ENCODE measurements around the gene RAB15.

Gene RAB15

DNA sequence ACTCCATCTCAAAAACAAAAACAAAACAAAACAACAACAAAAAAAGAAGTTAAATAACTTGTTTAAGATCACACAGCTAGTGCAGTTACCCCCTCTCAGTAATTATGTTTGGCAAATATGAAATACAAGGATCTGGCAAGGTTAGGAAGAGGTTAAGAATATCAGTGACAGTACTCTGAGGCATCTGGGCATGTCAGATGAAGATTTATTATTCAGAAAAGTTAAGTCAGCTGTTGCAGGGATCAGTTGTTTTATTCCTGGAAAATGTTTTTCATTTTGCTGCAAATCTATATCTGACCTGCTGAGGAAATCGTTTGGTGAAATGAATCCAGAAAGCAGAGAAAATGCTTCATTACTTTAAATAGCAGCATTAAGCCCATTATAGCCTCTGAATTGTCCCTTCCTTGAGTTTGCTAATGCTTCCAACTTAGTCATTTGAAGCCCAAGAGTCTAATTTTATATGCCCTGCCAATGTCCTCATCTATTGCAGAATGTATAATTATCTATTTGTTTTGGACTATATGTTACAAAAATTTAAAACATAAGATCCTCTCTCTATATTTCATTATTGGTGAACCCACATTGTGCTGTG, 37.7 kb downstream of the RAB15 start:
- TF ChIP-seq, protein P1, sequence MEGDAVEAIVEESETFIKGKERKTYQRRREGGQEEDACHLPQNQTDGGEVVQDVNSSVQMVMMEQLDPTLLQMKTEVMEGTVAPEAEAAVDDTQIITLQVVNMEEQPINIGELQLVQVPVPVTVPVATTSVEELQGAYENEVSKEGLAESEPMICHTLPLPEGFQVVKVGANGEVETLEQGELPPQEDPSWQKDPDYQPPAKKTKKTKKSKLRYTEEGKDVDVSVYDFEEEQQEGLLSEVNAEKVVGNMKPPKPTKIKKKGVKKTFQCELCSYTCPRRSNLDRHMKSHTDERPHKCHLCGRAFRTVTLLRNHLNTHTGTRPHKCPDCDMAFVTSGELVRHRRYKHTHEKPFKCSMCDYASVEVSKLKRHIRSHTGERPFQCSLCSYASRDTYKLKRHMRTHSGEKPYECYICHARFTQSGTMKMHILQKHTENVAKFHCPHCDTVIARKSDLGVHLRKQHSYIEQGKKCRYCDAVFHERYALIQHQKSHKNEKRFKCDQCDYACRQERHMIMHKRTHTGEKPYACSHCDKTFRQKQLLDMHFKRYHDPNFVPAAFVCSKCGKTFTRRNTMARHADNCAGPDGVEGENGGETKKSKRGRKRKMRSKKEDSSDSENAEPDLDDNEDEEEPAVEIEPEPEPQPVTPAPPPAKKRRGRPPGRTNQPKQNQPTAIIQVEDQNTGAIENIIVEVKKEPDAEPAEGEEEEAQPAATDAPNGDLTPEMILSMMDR (IDR thresholded peaks at IDR 0.05): no peak
- no peaks in the 10 kb centered on the region for H3K36me3 ChIP-seq (ENCODE audit: control insufficient read depth, insufficient read depth, low read length)
- peak overlapping the region; percentile 42 for H3K27ac ChIP-seq
- no peaks in the 10 kb centered on the region for H3K9me3 ChIP-seq (ENCODE audit: control insufficient read depth, low read length)
- no peak overlapping the region for H3K4me3 ChIP-seq (ENCODE audit: low read depth, low read length)
- peaks cover 51% of the 10 kb centered on the region for H3K4me1 ChIP-seq
- H3K27me3 ChIP-seq (ENCODE audit: control insufficient read depth, insufficient read depth, low read length): no peaks in the 10 kb centered on the region
- no peak overlapping the region for H3K9ac ChIP-seq
- H2AFZ ChIP-seq: no peak overlapping the region
- peaks cover 3% of the 10 kb centered on the region for H3K79me2 ChIP-seq
- no peak overlapping the region for H3K4me2 ChIP-seq (ENCODE audit: low read length)

DNA sequence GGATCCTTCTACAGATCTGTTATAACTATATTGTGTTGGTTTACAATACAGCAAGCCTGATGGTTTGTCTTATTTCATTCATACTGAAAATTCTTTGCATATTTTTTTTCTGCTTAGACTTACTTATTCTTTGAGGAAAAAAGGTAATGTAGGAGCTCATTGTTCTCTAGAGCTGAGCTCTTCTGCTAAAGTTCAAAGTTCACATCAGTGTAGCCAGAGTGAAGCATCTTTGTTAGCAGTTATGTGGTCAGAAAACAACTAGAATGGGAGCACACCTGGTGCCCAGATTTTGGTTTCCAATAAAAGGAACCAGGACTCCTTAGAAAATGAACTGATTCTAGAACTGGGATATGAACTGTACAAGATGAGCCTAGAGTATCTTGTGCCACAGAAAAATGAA, 39.9 kb downstream of the RAB15 start:
- H3K4me2 ChIP-seq (ENCODE audit: low read length): no peak overlapping the region
- peaks cover 29% of the 10 kb centered on the region for H3K4me1 ChIP-seq
- TF ChIP-seq, protein P1 (IDR thresholded peaks at IDR 0.05): no peak
- no peak overlapping the region for H3K27ac ChIP-seq
- H3K79me2 ChIP-seq: peaks cover 3% of the 10 kb centered on the region
- no peak overlapping the region for H2AFZ ChIP-seq
- H3K36me3 ChIP-seq (ENCODE audit: control insufficient read depth, insufficient read depth, low read length): no peaks in the 10 kb centered on the region
- no peak overlapping the region for H3K9ac ChIP-seq
- no peaks in the 10 kb centered on the region for H3K27me3 ChIP-seq (ENCODE audit: control insufficient read depth, insufficient read depth, low read length)
- H3K4me3 ChIP-seq (ENCODE audit: low read depth, low read length): no peak overlapping the region
- no peaks in the 10 kb centered on the region for H3K9me3 ChIP-seq (ENCODE audit: control insufficient read depth, low read length)

DNA sequence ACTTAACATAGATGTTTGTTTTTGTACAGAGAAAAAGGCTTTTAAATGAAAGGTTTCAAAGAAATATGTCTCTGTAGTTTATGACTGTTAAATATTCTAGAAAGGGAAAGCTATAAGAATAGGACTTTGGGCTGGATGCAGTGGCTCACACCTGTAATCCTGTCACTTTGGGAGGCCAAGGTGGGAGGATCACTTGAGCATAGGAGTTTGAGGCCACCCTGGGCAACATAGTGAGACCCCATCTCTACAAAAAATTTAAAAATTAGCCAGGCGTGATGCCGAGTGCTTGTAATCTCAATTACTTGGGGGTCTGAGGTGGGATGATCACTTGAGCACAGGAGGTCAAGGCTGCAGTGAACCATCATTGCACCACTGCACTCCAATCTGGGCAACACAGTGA, 41.0 kb downstream of the RAB15 start:
- Histone ChIP-seq H3K27me3 (ENCODE audit: control insufficient read depth, insufficient read depth, low read length) (no peaks in the 10 kb centered on the region), H3K4me3 (ENCODE audit: low read depth, low read length) (no peak overlapping the region), H2AFZ (no peak overlapping the region), H3K9me3 (ENCODE audit: control insufficient read depth, low read length) (no peaks in the 10 kb centered on the region), H3K27ac (no peak overlapping the region), H3K36me3 (ENCODE audit: control insufficient read depth, insufficient read depth, low read length) (no peaks in the 10 kb centered on the region), H3K4me1 (peaks cover 19% of the 10 kb centered on the region), H3K9ac (no peak overlapping the region), H3K4me2 (ENCODE audit: low read length) (no peak overlapping the region), H3K79me2 (peaks cover 3% of the 10 kb centered on the region)
- TF ChIP-seq, protein P1 (IDR thresholded peaks at IDR 0.05): no peak

DNA sequence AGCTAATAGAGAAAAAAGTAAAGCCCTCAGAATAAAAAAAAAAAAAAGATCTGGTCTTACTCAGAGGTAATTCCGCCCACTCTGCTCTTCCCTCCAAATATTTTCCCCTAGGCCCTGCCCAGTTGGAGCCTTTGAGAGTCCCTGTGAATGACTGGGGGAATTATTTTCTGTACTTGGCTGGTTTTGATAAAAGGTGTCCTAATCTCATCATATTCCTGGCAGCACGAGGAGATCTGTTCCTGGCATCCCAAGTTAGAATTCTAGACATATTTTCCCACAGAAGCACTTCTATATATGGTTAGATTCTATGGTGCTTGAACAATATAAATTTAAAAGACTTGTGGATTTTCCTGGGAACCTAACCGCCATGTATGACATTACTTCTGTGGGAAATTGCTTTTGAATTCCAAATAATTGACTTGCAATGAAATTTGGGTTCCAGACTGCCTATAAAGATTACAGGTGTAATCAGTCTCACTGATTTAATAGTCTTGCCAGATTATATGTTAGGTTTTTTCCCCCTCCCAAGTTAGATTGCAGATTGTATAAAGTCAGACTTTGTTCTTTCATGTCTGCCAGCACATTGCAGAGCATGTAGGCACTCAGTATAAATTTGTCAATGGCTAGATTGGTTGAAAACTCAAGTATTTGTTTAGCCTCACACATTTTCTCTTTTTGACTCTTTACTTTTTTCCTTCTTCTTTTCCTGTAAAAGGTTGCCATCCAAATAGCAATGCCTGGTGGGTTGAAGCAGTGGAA, 41.9 kb downstream of the RAB15 start:
- Histone ChIP-seq H3K4me2 (ENCODE audit: low read length) (no peak overlapping the region), H3K9me3 (ENCODE audit: control insufficient read depth, low read length) (no peaks in the 10 kb centered on the region), H2AFZ (no peak overlapping the region), H3K27me3 (ENCODE audit: control insufficient read depth, insufficient read depth, low read length) (no peaks in the 10 kb centered on the region), H3K79me2 (peaks cover 4% of the 10 kb centered on the region), H3K4me3 (ENCODE audit: low read depth, low read length) (no peak overlapping the region), H3K9ac (no peak overlapping the region), H3K27ac (no peak overlapping the region), H3K4me1 (peaks cover 11% of the 10 kb centered on the region), H3K36me3 (ENCODE audit: control insufficient read depth, insufficient read depth, low read length) (no peaks in the 10 kb centered on the region)
- TF ChIP-seq, protein P1 (IDR thresholded peaks at IDR 0.05): no peak

DNA sequence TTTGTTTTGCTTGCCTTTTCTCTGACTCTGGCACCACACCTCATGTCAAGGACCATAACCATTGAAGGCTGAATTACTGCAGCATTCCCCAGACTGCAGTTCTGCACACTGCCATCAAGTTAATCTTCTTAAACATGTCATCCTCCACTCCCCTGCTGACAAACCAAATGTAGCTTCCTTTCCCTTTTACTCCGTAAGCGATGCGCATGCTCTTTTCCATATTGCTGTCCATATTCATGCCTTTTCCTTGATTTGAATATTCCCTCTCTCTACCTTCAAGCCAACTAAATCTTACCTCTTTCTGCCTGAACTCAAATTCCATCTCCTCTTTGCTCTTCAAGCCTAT, 43.1 kb downstream of the RAB15 start:
- H3K4me1 ChIP-seq: peaks cover under 1% of the 10 kb centered on the region
- peaks cover 6% of the 10 kb centered on the region for H3K79me2 ChIP-seq
- H3K9me3 ChIP-seq (ENCODE audit: control insufficient read depth, low read length): no peaks in the 10 kb centered on the region
- H3K36me3 ChIP-seq (ENCODE audit: control insufficient read depth, insufficient read depth, low read length): no peaks in the 10 kb centered on the region
- TF ChIP-seq, protein P1 (IDR thresholded peaks at IDR 0.05): no peak
- H3K4me3 ChIP-seq (ENCODE audit: low read depth, low read length): no peak overlapping the region
- H3K4me2 ChIP-seq (ENCODE audit: low read length): no peak overlapping the region
- no peak overlapping the region for H3K27ac ChIP-seq
- H3K9ac ChIP-seq: no peak overlapping the region
- H2AFZ ChIP-seq: no peak overlapping the region
- no peaks in the 10 kb centered on the region for H3K27me3 ChIP-seq (ENCODE audit: control insufficient read depth, insufficient read depth, low read length)

Measured in parathyroid adenoma (tissue), 2 donors.